HepG2 (cell line): ENCODE results near the gene P2RY11. TPM values are rescaled to one million over a fixed set of nuclear protein-coding genes. Genes with fewer than 3 reads are reported as not detected.

Experiments used
- ATAC-seq: fragments of 200-7000 bp; cut with Tn5 transposase; 3 replicates; pipeline ENCODE4 v1.9.1; 2020; ENCODE audit warnings: mild to moderate bottlenecking, moderate library complexity
- BruUV-seq: library from RNA; stranded (reverse); fragments of 400-500 nt; replicated peaks from 2 replicates; lab custom pipeline; 2021; lab: Mats Ljungman, UMichigan
- CTCF ChIA-PET: fragments of 300-600 bp; formaldehyde crosslinking; extraction: SDS; loops from one replicate; lab custom pipeline; 2021; ENCODE audit warnings: low total read pairs, inconsistent platforms, low intra/inter-chr PET ratio; lab: Yijun Ruan, JAX
- POLR2A ChIA-PET: fragments of 350-600 bp; sonication (Branson Sonifier 250); formaldehyde crosslinking; loops from one replicate; lab custom pipeline; 2020; ENCODE audit warnings: antibody characterized with exemption, inconsistent platforms; lab: Yijun Ruan, JAX
- DNase-seq: peaks from one replicate; pipeline ENCODE4 v3.0.0-alpha.2; 2015; ENCODE audit warnings: low spot score
- FAIRE-seq: peaks from 3 replicates; lab custom pipeline; 2011; peaks lifted over from hg19 to GRCh38; lab: Jason Lieb, UNC
- H2AFZ ChIP-seq: one replicate; pipeline ENCODE4 v1.6.1; 2011; ENCODE audit warnings: low read length, inconsistent platforms
- H3K27ac ChIP-seq: fragments of 300-600 bp; 3 replicates; pipeline ENCODE4 v1.8.0; 2011; ENCODE audit warnings: mixed run types, mild to moderate bottlenecking, mixed read lengths, low read length, inconsistent platforms; ENCODE audit not compliant: insufficient read depth; ENCODE audit errors: extremely low read length
- H3K27me3 ChIP-seq, 2 experiments: fragments of 200-600 bp in 1 of 2; 2 replicates in 1 of 2; 3 replicates in 1 of 2; pipeline versions ENCODE4 v1.6.0 to v1.8.0; 2011; ENCODE audit warnings: low read length in 2 of 2, mild to moderate bottlenecking in 2 of 2, moderate library complexity in 2 of 2, inconsistent platforms in 1 of 2; ENCODE audit not compliant: insufficient read depth in 2 of 2, control insufficient read depth in 1 of 2
- H3K36me3 ChIP-seq, 2 experiments: fragments of 200-600 bp in 1 of 2; replicated peaks in 1 of 2; 2 replicates in 1 of 2; 3 replicates in 1 of 2; pipeline versions ENCODE4 v1.5.1 to v1.8.0; 2011; ENCODE audit warnings: low read length in 2 of 2, inconsistent platforms in 1 of 2; ENCODE audit not compliant: insufficient read depth in 2 of 2, control insufficient read depth in 1 of 2
- H3K4me1 ChIP-seq: 2 replicates; pipeline ENCODE4 v1.5.1; 2012; ENCODE audit warnings: low read length, inconsistent platforms; ENCODE audit not compliant: insufficient read depth
- H3K4me2 ChIP-seq: 2 replicates; pipeline ENCODE4 v1.6.0; 2011; ENCODE audit warnings: low read depth, low read length, inconsistent platforms
- H3K4me3 ChIP-seq, 3 experiments: fragments of 200-600 bp in 1 of 3; sonication (generic), shearing (Covaris generic) in 1 of 3; replicated peaks in 1 of 3; 2 replicates each; pipeline ENCODE4 v1.5.1; 2011 to 2016; ENCODE audit warnings: low read length in 3 of 3, inconsistent platforms in 2 of 3, low read depth in 2 of 3, mild to moderate bottlenecking in 2 of 3, control low read depth in 1 of 3, mixed read lengths in 1 of 3; ENCODE audit not compliant: insufficient read depth in 1 of 3
- H3K79me2 ChIP-seq: one replicate; pipeline ENCODE4 v1.6.1; 2011; ENCODE audit warnings: low read length, inconsistent platforms; ENCODE audit not compliant: insufficient read depth
- H3K9ac ChIP-seq: 2 replicates; pipeline ENCODE4 v1.6.0; 2011; ENCODE audit warnings: mild to moderate bottlenecking, low read depth, low read length, inconsistent platforms; ENCODE audit not compliant: insufficient read depth
- H3K9me3 ChIP-seq: 2 replicates; pipeline ENCODE4 v1.5.1; 2012; ENCODE audit warnings: mild to moderate bottlenecking, low read length
- H4K20me1 ChIP-seq: 2 replicates; pipeline ENCODE4 v1.6.0; 2011; ENCODE audit warnings: inconsistent platforms, mild to moderate bottlenecking, low read length, moderate library complexity; ENCODE audit not compliant: insufficient read depth
- GABPB1 ChIP-seq: IDR thresholded peaks from 2 replicates; pipeline ENCODE4 v1.6.1; 2016; ENCODE audit warnings: mild to moderate bottlenecking, missing genetic modification reagents, moderate library complexity, missing compliant biosample characterization
- HOMEZ ChIP-seq: IDR thresholded peaks from 2 replicates; pipeline ENCODE4 v1.6.1; 2016; ENCODE audit warnings: low read depth
- NONO ChIP-seq, 2 experiments: fragments of 450-650 bp in 1 of 2; sonication (generic) in 1 of 2; formaldehyde crosslinking in 1 of 2; IDR thresholded peaks in 1 of 2; conservative IDR thresholded peaks in 1 of 2; 2 replicates each; pipeline versions ENCODE4 v1.6.1 to v1.8.0; 2017 to 2022; ENCODE audit warnings: mild to moderate bottlenecking in 1 of 2, missing genetic modification reagents in 1 of 2, moderate library complexity in 1 of 2
- RBM39 ChIP-seq: fragments of 200-400 bp; formaldehyde crosslinking; IDR thresholded peaks from one replicate; pipeline ENCODE4 v1.6.1; 2018; ENCODE audit warnings: antibody characterized with exemption, mild to moderate bottlenecking, low read depth, low read length; ENCODE audit not compliant: poor library complexity, severe bottlenecking
- TCF7L2 ChIP-seq: IDR thresholded peaks from 2 replicates; pipeline ENCODE4 v1.6.1; 2011; ENCODE audit warnings: mild to moderate bottlenecking, low read depth, low read length, moderate library complexity
- TMF1 ChIP-seq: sonication (generic); formaldehyde crosslinking; IDR thresholded peaks from 2 replicates; pipeline ENCODE4 v1.8.1; 2022; ENCODE audit warnings: low read depth, missing genetic modification reagents
- ZNF18 ChIP-seq: sonication (generic); formaldehyde crosslinking; IDR thresholded peaks from 2 replicates; pipeline ENCODE4 v1.8.0; 2022; ENCODE audit warnings: mild to moderate bottlenecking, missing genetic modification reagents; ENCODE audit not compliant: insufficient replicate concordance
- ZNF768 ChIP-seq: sonication (generic); formaldehyde crosslinking; IDR thresholded peaks from 2 replicates; pipeline ENCODE4 v1.4.0; 2020; ENCODE audit warnings: missing genetic modification reagents
- WGBS: methylation state at CpG from one replicate; pipeline ENCODE4 v1.1.6; 2017; ENCODE audit warnings: low lambda C conversion rate; 5-methylcytosine and 5-hydroxymethylcytosine counted together
- in situ Hi-C: cut with HindIII; loops from 2 replicates; pipeline ENCODE4 v1.10.0; 2017; ENCODE audit warnings: low pct_unique_long_range_greater_than_20kb; ENCODE audit not compliant: extremely low pct_ligation_motif_present
- intact Hi-C: fragments of 100-400 bp; cut with micrococcal nuclease; formaldehyde crosslinking; loops from one replicate; pipeline ENCODE4 v1.10.0; 2022; ENCODE audit not compliant: unreplicated experiment
- polyA plus RNA-seq, 8 experiments: library from polyadenylated mRNA; depleted of rRNA in 3 of 8; stranded (reverse) in 7 of 8; unstranded in 1 of 8; fragments of >200 nt; fragmentation: Illumina TruSeq in 4 of 8; extraction: Trizol in 4 of 8; gene quantifications; 2 replicates each; pipeline versions ENCODE4 v1.2.1 to v1.2.3, GENCODE V29; 2011 to 2016; ENCODE audit warnings: low read depth in 4 of 8, missing spikeins in 1 of 8, mixed read lengths in 1 of 8; ENCODE audit not compliant: insufficient read depth in 1 of 8
- total RNA-seq, 5 experiments: library from RNA; depleted of rRNA; stranded (reverse); fragments of >200 nt; fragmentation: Illumina TruSeq; extraction: Trizol; gene quantifications; 2 replicates each; pipeline ENCODE4 v1.2.3, GENCODE V29; 2016; ENCODE audit warnings: low read depth in 1 of 5
- TF ChIP-seq, protein P1 (sequence below): sonication (generic); formaldehyde crosslinking; IDR thresholded peaks from 2 replicates; pipeline ENCODE4 v1.4.0; 2020; ENCODE audit warnings: missing genetic modification reagents, low read depth, mild to moderate bottlenecking, borderline replicate concordance
- TF ChIP-seq, protein P2 (sequence below): sonication (generic); formaldehyde crosslinking; IDR thresholded peaks from 2 replicates; pipeline ENCODE4 v1.9.0; 2021; ENCODE audit warnings: missing genetic modification reagents, borderline replicate concordance
- TF ChIP-seq, protein P3 (sequence below): sonication (generic); formaldehyde crosslinking; IDR thresholded peaks from 2 replicates; pipeline ENCODE4 v1.4.0; 2020; ENCODE audit warnings: missing genetic modification reagents, borderline replicate concordance

The P2RY11 gene
- total and polyA plus RNA-seq, 2 of the 13 experiments (the other 11 are each of a cell fraction or from before 2014, with no cell fraction given) = 4.0 to 7.8 TPM

- ChIA-PET CTCF (no interaction called here), POLR2A (interaction anchor here (0.6 kb wide), 1 partner anchor 12 kb away, joined by 4 read pairs; no protein-coding TSS in a partner anchor)
- DNase-seq (no peak), FAIRE-seq (no peak), ATAC-seq (no peak)
- Histone ChIP-seq H3K27ac (no peak overlapping the region), H3K36me3 (peaks cover 44 to 88% of the 10 kb centered on the region in 2 experiments), H3K27me3 (no peaks in the 10 kb centered on the region), H3K9me3 (no peaks in the 10 kb centered on the region), H3K79me2 (no peaks in the 10 kb centered on the region), H3K4me1 (no peaks in the 10 kb centered on the region), H2AFZ (no peak overlapping the region), H3K9ac (no peak overlapping the region), H3K4me3 (no peak overlapping the region), H3K4me2 (no peak overlapping the region), H4K20me1 (no peaks in the 10 kb centered on the region)
- intact Hi-C loops (no loop called here), in situ Hi-C loops (no loop called here)
- 95% methylated on average over 4 of the region's 4 CpGs for WGBS
- BruUV-seq = no TSS peak
- TF ChIP-seq HOMEZ (CRISPR knock-in tag) (no peak), ZNF768 (no peak), RBM39 (no peak), NONO (IDR thresholded peaks at IDR 0.05) (no peak), NONO (CRISPR knock-in tag; conservative IDR thresholded peaks at IDR 0.05) (no peak), TMF1 (CRISPR knock-in tag) (no peak), GABPB1 (CRISPR knock-in tag) (no peak), ZNF18 (no peak), TCF7L2 (no peak)
- TF ChIP-seq, protein P1, sequence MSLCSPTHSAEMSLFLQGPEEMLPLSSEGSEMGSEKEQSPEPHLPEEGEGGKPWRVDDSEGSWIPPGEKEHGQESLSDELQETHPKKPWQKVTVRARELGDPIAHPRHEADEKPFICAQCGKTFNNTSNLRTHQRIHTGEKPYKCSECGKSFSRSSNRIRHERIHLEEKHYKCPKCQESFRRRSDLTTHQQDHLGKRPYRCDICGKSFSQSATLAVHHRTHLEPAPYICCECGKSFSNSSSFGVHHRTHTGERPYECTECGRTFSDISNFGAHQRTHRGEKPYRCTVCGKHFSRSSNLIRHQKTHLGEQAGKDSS (CRISPR knock-in tag) = no peak
- TF ChIP-seq, protein P2, sequence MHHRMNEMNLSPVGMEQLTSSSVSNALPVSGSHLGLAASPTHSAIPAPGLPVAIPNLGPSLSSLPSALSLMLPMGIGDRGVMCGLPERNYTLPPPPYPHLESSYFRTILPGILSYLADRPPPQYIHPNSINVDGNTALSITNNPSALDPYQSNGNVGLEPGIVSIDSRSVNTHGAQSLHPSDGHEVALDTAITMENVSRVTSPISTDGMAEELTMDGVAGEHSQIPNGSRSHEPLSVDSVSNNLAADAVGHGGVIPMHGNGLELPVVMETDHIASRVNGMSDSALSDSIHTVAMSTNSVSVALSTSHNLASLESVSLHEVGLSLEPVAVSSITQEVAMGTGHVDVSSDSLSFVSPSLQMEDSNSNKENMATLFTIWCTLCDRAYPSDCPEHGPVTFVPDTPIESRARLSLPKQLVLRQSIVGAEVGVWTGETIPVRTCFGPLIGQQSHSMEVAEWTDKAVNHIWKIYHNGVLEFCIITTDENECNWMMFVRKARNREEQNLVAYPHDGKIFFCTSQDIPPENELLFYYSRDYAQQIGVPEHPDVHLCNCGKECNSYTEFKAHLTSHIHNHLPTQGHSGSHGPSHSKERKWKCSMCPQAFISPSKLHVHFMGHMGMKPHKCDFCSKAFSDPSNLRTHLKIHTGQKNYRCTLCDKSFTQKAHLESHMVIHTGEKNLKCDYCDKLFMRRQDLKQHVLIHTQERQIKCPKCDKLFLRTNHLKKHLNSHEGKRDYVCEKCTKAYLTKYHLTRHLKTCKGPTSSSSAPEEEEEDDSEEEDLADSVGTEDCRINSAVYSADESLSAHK (CRISPR knock-in tag) = no peak
- TF ChIP-seq, protein P3, sequence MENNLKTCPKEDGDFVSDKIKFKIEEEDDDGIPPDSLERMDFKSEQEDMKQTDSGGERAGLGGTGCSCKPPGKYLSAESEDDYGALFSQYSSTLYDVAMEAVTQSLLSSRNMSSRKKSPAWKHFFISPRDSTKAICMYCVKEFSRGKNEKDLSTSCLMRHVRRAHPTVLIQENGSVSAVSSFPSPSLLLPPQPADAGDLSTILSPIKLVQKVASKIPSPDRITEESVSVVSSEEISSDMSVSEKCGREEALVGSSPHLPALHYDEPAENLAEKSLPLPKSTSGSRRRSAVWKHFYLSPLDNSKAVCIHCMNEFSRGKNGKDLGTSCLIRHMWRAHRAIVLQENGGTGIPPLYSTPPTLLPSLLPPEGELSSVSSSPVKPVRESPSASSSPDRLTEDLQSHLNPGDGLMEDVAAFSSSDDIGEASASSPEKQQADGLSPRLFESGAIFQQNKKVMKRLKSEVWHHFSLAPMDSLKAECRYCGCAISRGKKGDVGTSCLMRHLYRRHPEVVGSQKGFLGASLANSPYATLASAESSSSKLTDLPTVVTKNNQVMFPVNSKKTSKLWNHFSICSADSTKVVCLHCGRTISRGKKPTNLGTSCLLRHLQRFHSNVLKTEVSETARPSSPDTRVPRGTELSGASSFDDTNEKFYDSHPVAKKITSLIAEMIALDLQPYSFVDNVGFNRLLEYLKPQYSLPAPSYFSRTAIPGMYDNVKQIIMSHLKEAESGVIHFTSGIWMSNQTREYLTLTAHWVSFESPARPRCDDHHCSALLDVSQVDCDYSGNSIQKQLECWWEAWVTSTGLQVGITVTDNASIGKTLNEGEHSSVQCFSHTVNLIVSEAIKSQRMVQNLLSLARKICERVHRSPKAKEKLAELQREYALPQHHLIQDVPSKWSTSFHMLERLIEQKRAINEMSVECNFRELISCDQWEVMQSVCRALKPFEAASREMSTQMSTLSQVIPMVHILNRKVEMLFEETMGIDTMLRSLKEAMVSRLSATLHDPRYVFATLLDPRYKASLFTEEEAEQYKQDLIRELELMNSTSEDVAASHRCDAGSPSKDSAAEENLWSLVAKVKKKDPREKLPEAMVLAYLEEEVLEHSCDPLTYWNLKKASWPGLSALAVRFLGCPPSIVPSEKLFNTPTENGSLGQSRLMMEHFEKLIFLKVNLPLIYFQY (CRISPR knock-in tag) = no peak
Measured at GRCh38 chr19:10155839-10156238, 44.3 kb downstream of the P2RY11 start.
